Activated CD8-positive, alpha-beta T cell treated with anti-CD3 and anti-CD28 coated beads for 36 hours (primary cell): Measurements from ENCODE around the gene ZFYVE28. TPM values are rescaled to one million over a fixed set of nuclear protein-coding genes. Genes with fewer than 3 reads are reported as not detected.

Source experiments
- ATAC-seq: fragments of 200-7000 bp; cut with Tn5 transposase; one replicate; pipeline ENCODE4 v1.10.0; 2021; ENCODE audit warnings: mild to moderate bottlenecking, moderate library complexity
- CTCF ChIA-PET: fragments of 350-600 bp; sonication (Branson Sonifier 250); formaldehyde crosslinking; loops from one replicate; lab custom pipeline; 2021; ENCODE audit warnings: antibody characterized with exemption; lab: Charles Lee
- POLR2A ChIA-PET: fragments of 350-600 bp; sonication (Branson Sonifier 250); formaldehyde crosslinking; loops from one replicate; lab custom pipeline; 2021; ENCODE audit warnings: antibody characterized with exemption; lab: Charles Lee
- DNase-seq: peaks from one replicate; pipeline ENCODE4 v3.0.0-alpha.2; 2020
- H3K27ac Mint-ChIP-seq: one replicate; pipeline ENCODE4 v1.8.0; 2021; ENCODE audit warnings: mild to moderate bottlenecking, mixed read lengths
- H3K27me3 Mint-ChIP-seq: one replicate; pipeline ENCODE4 v1.8.0; 2021; ENCODE audit warnings: mixed read lengths
- H3K36me3 Mint-ChIP-seq: one replicate; pipeline ENCODE4 v1.8.0; 2021; ENCODE audit warnings: low read depth, mixed read lengths
- H3K4me1 Mint-ChIP-seq: one replicate; pipeline ENCODE4 v1.8.0; 2021; ENCODE audit warnings: low read depth, mixed read lengths
- H3K4me3 Mint-ChIP-seq: one replicate; pipeline ENCODE4 v1.8.0; 2021; ENCODE audit warnings: mild to moderate bottlenecking, moderate library complexity, mixed read lengths
- H3K9me3 Mint-ChIP-seq: one replicate; pipeline ENCODE4 v1.8.0; 2021; ENCODE audit warnings: mixed read lengths
- intact Hi-C: fragments of 100-400 bp; cut with micrococcal nuclease; formaldehyde crosslinking; loops from one replicate; pipeline ENCODE4 v1.10.0; 2022
- total RNA-seq, 2 experiments: library from RNA; stranded (reverse); gene quantifications; one replicate each; pipeline ENCODE4 v1.2.3, GENCODE V29; 2021
- TF ChIP-seq, protein P1 (sequence below): fragments of 200-600 bp; IDR thresholded peaks from one replicate; pipeline ENCODE4 v1.8.0; 2022; ENCODE audit warnings: antibody characterized with exemption, mild to moderate bottlenecking

ZFYVE28 gene
- total RNA-seq, 2 experiments from 2014 or later = 4.9 to 7.0 TPM

DNA sequence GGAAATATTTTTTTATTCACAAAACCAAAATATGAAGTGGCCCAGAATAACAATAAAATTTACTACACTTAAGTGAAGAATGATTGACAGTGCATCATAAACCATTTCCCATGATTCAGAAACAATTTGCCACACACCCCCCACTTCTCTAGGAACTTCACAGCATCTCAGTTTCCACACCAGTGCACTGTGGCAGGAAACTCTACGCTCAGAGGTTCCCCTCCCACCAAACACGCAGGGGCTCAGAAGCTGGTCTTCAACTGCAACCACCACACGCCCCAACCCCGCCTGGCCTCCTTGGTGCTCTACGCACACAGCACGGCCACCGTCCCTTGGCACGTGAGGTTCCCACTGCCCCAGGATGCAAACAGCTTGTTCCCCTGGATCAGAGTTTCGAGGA lies 63.7 kb downstream of the ZFYVE28 start:
- no peaks in the 10 kb centered on the region for H3K27me3 Mint-ChIP-seq
- TF ChIP-seq, protein P1, sequence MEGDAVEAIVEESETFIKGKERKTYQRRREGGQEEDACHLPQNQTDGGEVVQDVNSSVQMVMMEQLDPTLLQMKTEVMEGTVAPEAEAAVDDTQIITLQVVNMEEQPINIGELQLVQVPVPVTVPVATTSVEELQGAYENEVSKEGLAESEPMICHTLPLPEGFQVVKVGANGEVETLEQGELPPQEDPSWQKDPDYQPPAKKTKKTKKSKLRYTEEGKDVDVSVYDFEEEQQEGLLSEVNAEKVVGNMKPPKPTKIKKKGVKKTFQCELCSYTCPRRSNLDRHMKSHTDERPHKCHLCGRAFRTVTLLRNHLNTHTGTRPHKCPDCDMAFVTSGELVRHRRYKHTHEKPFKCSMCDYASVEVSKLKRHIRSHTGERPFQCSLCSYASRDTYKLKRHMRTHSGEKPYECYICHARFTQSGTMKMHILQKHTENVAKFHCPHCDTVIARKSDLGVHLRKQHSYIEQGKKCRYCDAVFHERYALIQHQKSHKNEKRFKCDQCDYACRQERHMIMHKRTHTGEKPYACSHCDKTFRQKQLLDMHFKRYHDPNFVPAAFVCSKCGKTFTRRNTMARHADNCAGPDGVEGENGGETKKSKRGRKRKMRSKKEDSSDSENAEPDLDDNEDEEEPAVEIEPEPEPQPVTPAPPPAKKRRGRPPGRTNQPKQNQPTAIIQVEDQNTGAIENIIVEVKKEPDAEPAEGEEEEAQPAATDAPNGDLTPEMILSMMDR = no peak
- H3K4me1 Mint-ChIP-seq = peaks cover 8% of the 10 kb centered on the region
- H3K27ac Mint-ChIP-seq = no peak overlapping the region
- peak; percentile 37 for ATAC-seq
- H3K9me3 Mint-ChIP-seq = no peaks in the 10 kb centered on the region
- POLR2A ChIA-PET = interaction anchor here (1.6 kb wide), 1 partner anchor 59 kb away, joined by 4 read pairs; no protein-coding TSS in a partner anchor
- H3K4me3 Mint-ChIP-seq = no peak overlapping the region
- intact Hi-C loops = loop anchor here (10.0 kb wide), 1 partner anchor 130 kb away; no protein-coding TSS in a partner anchor
- peak; percentile 40 for DNase-seq
- CTCF ChIA-PET = interaction anchor here (0.7 to 2.1 kb wide), 3 partner anchors 61 to 134 kb away, joined by 3 to 14 read pairs (median 4); no protein-coding TSS in a partner anchor
- H3K36me3 Mint-ChIP-seq = no peaks in the 10 kb centered on the region

DNA sequence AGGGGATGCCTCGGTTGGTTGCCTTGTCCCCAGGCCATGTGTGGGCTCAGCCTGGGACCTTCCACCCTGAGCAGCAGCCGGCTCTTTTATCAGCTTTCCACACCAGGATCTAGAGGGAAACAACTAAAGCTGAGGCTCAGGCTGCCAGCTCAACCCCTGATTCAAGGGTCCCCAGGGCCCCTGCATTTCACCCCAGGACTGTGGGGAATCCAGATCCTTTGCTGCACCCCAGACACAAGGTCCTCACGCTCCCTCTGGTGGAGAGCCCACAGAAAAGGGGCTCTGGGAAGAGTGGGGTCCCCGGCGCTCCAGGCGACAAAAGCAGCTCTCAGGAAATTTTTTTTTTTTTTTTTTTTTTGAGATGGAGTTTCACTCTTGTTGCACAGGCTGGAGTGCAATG lies 64.3 kb downstream of the ZFYVE28 start:
- CTCF ChIA-PET = interaction anchor here (0.7 to 2.1 kb wide), 4 partner anchors 60 to 134 kb away, joined by 3 to 14 read pairs (median 4); no protein-coding TSS in a partner anchor
- H3K36me3 Mint-ChIP-seq = no peaks in the 10 kb centered on the region
- no peak overlapping the region for H3K4me3 Mint-ChIP-seq
- peak; percentile 51 for ATAC-seq
- TF ChIP-seq, protein P1 = peak; percentile 61
- POLR2A ChIA-PET = interaction anchor here (0.8 kb wide), 1 partner anchor 58 kb away, joined by 3 read pairs; no protein-coding TSS in a partner anchor
- H3K4me1 Mint-ChIP-seq = peaks cover 8% of the 10 kb centered on the region
- intact Hi-C loops = loop anchor here (10.0 kb wide), 1 partner anchor 129 kb away; no protein-coding TSS in a partner anchor
- H3K27me3 Mint-ChIP-seq = no peaks in the 10 kb centered on the region
- H3K27ac Mint-ChIP-seq = no peak overlapping the region
- DNase-seq = peak; percentile 41
- no peaks in the 10 kb centered on the region for H3K9me3 Mint-ChIP-seq

DNA sequence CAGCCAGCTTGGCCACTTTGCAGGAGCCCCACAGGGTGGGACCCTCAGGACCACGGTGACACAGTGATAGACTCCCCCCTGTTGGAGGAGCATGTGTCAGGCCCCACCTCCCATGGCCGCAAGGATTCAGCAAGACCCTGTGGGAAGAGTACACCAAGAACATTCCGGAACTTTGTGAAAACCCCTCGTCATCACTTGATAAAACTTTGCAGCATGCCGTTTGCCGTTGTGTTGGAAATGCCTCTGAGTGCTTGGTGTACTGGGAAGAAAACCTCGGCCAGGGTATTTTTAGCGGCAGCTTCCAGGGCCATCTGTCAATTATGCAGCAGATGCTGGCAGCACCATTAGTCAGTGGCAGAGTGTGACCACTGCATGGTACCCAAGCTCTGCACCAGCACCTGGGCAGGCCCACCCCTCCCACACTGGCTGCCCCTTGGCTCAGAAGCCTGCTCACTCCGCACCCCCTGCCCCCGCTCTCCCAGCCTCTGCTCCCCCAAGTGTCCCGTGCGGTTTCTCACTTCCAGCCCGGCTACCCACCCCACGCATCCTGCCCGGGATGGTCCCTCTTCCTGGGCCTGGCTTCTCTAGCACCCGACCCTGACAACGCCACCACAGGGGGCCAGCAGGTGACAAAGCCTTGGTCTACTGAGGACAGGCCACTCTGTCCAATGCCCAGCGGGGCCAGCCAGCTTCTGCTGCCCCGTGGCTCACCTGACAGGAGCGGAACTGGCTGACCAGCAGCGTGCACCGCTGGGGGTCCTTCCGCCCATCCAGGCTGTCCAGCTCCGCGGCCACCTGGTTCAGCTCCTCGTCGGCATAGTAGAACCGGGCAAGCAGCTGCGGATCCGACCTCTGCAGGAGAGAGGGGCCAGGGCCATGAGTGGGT lies 65.0 kb downstream of the ZFYVE28 start:
- ChIA-PET POLR2A (interaction anchor here (0.7 to 0.8 kb wide), 2 partner anchors 59 to 893 kb away, joined by 3 read pairs; no protein-coding TSS in a partner anchor), CTCF (interaction anchor here (0.7 to 2.1 kb wide), 4 partner anchors 113 to 133 kb away, joined by 3 to 14 read pairs (median 4); no protein-coding TSS in a partner anchor)
- intact Hi-C loops = loop anchor here (10.0 kb wide), 1 partner anchor 129 kb away; no protein-coding TSS in a partner anchor
- no peak for DNase-seq
- no peaks in the 10 kb centered on the region for H3K9me3 Mint-ChIP-seq
- H3K27me3 Mint-ChIP-seq = no peaks in the 10 kb centered on the region
- ATAC-seq = no peak
- no peak overlapping the region for H3K4me3 Mint-ChIP-seq
- peaks cover 8% of the 10 kb centered on the region for H3K4me1 Mint-ChIP-seq
- no peaks in the 10 kb centered on the region for H3K36me3 Mint-ChIP-seq
- TF ChIP-seq, protein P1 = no peak
- H3K27ac Mint-ChIP-seq = no peak overlapping the region

DNA sequence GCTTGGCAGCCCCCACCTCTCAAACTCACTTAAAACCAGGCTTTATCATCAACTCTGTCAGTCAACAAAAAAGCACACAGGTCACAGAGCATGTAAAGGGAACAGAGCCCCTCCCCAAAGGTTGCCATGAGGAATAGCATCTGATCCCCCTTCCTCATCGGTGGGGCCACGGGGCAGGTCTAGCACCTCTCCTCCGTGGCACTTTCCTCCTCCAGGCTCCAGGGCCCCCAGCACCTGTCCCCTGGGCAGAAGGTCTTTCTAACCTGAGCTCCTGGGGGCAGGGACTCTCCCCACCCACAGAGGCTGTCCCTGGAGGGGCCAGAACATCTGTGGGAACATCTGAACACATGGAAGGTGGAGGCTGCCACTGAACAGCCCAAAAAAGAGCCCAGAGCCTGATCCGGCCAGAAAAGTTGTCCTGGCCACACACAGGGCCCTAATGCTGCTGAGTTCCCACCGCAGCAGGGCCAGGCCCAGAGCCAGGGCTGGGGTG lies 65.7 kb downstream of the ZFYVE28 start:
- CTCF ChIA-PET = interaction anchor here (1.0 kb wide), 1 partner anchor 132 kb away, joined by 3 read pairs; no protein-coding TSS in a partner anchor

More for the DNA sequence above, 65.7 kb downstream of the ZFYVE28 start:
- intact Hi-C loops = loop anchor here (10.0 kb wide), 1 partner anchor 128 kb away; no protein-coding TSS in a partner anchor
- TF ChIP-seq, protein P1 = no peak
- H3K4me1 Mint-ChIP-seq = peaks cover 9% of the 10 kb centered on the region
- H3K9me3 Mint-ChIP-seq = no peaks in the 10 kb centered on the region
- DNase-seq (no peak), ATAC-seq (no peak)
- no peak overlapping the region for H3K27ac Mint-ChIP-seq
- H3K4me3 Mint-ChIP-seq = no peak overlapping the region
- POLR2A ChIA-PET = no interaction called here
- H3K36me3 Mint-ChIP-seq = no peaks in the 10 kb centered on the region
- H3K27me3 Mint-ChIP-seq = no peaks in the 10 kb centered on the region
